H1 (cell line): ENCODE results near the gene INAFM2. TPM values are rescaled to one million over a fixed set of nuclear protein-coding genes. Genes with fewer than 3 reads are reported as not detected.

ENCODE experiments used
- CTCF ChIA-PET: fragments of 300-600 bp; sonication (Branson Sonifier 250); formaldehyde crosslinking; loops from one replicate; lab custom pipeline; 2021; ENCODE audit not compliant: partially characterized antibody; lab: Charles Lee
- POLR2A ChIA-PET: fragments of 300-600 bp; sonication (Branson Sonifier 250); formaldehyde crosslinking; loops from one replicate; lab custom pipeline; 2021; ENCODE audit warnings: inconsistent platforms; ENCODE audit not compliant: partially characterized antibody; lab: Charles Lee
- DNase-seq, 2 experiments: peaks; one replicate each; pipeline versions ENCODE4 v3.0.0 to v3.0.0-alpha.2; 2010 to 2022; ENCODE audit warnings: low spot score in 2 of 2, low read depth in 1 of 2, mixed read lengths in 1 of 2
- FAIRE-seq: peaks from 2 replicates; lab custom pipeline; 2011; peaks lifted over from hg19 to GRCh38; lab: Jason Lieb, UNC
- H2AFZ ChIP-seq: 2 replicates; pipeline ENCODE4 v1.8.1; 2012; ENCODE audit warnings: low read length, inconsistent platforms
- H2AK5ac ChIP-seq: 2 replicates; pipeline ENCODE4 v1.6.1; 2013; ENCODE audit warnings: low read depth, low read length
- H2BK120ac ChIP-seq: replicated peaks from 2 replicates; pipeline ENCODE3; 2013; ENCODE audit warnings: low read depth, low read length, inconsistent platforms
- H2BK12ac ChIP-seq: 2 replicates; pipeline ENCODE4 v1.6.1; 2013; ENCODE audit warnings: low read depth, low read length
- H2BK15ac ChIP-seq: 2 replicates; pipeline ENCODE4 v1.6.1; 2013; ENCODE audit warnings: low read length
- H2BK20ac ChIP-seq: 2 replicates; pipeline ENCODE4 v1.6.1; 2013; ENCODE audit warnings: low read length
- H2BK5ac ChIP-seq: 2 replicates; pipeline ENCODE4 v1.6.1; 2013; ENCODE audit warnings: low read depth, low read length
- H3K14ac ChIP-seq: 2 replicates; pipeline ENCODE4 v1.6.1; 2013; ENCODE audit warnings: inconsistent platforms; ENCODE audit not compliant: insufficient read length
- H3K18ac ChIP-seq: 2 replicates; pipeline ENCODE4 v1.6.1; 2013; ENCODE audit warnings: low read length; ENCODE audit errors: extremely low read depth
- H3K23ac ChIP-seq: 2 replicates; pipeline ENCODE4 v1.6.1; 2013; ENCODE audit warnings: inconsistent platforms; ENCODE audit not compliant: insufficient read length
- H3K23me2 ChIP-seq: 2 replicates; pipeline ENCODE4 v1.6.1; 2013; ENCODE audit warnings: low read depth, low read length
- H3K27ac ChIP-seq: 2 replicates; pipeline ENCODE4 v1.6.1; 2011; ENCODE audit warnings: low read depth, low read length, inconsistent platforms
- H3K27me3 ChIP-seq, 4 experiments: replicated peaks in 1 of 4; 1 replicate in 1 of 4; 2 replicates in 3 of 4; pipeline versions ENCODE4 v1.6.1 to v1.8.1; 2011 to 2013; ENCODE audit warnings: low read length in 3 of 4, mild to moderate bottlenecking in 3 of 4, inconsistent platforms in 2 of 4, mixed read lengths in 2 of 4, moderate library complexity in 1 of 4; ENCODE audit not compliant: control insufficient read depth in 3 of 4, insufficient read depth in 3 of 4; ENCODE audit errors: extremely low read depth in 1 of 4
- H3K36me3 ChIP-seq, 4 experiments: 2 replicates each; pipeline versions ENCODE4 v1.6.1 to v1.8.1; 2011 to 2013; ENCODE audit warnings: mild to moderate bottlenecking in 4 of 4, low read length in 3 of 4, moderate library complexity in 2 of 4, control low read depth in 1 of 4, inconsistent platforms in 1 of 4; ENCODE audit not compliant: insufficient read depth in 4 of 4, control insufficient read depth in 2 of 4
- H3K4ac ChIP-seq: replicated peaks from 2 replicates; pipeline ENCODE3; 2013; ENCODE audit warnings: low read length, low read depth, mixed read lengths, inconsistent platforms; ENCODE audit not compliant: insufficient read length
- H3K4me1 ChIP-seq, 4 experiments: replicated peaks in 1 of 4; 1 replicate in 1 of 4; 2 replicates in 3 of 4; pipeline versions ENCODE4 v1.6.1 to v1.8.1; 2011 to 2013; ENCODE audit warnings: low read length in 3 of 4, inconsistent platforms in 2 of 4, mixed read lengths in 1 of 4; ENCODE audit not compliant: insufficient read depth in 4 of 4, control insufficient read depth in 3 of 4
- H3K4me2 ChIP-seq, 2 experiments: 2 replicates each; pipeline versions ENCODE4 v1.6.1 to v1.8.1; 2011 to 2013; ENCODE audit warnings: low read depth in 2 of 2, low read length in 2 of 2, control low read depth in 1 of 2, inconsistent platforms in 1 of 2, mild to moderate bottlenecking in 1 of 2; ENCODE audit not compliant: insufficient read depth in 1 of 2
- H3K4me3 ChIP-seq, 4 experiments: fragments of 200-600, 300-600 bp in 1 of 4; sonication (generic), shearing (Covaris generic), sonication (Bioruptor Twin) in 1 of 4; 2 replicates each; pipeline versions ENCODE4 v1.5.1 to v1.8.1; 2011 to 2016; ENCODE audit warnings: low read length in 4 of 4, low read depth in 3 of 4, control low read depth in 2 of 4, inconsistent platforms in 2 of 4, mild to moderate bottlenecking in 2 of 4, mixed read lengths in 1 of 4, moderate library complexity in 1 of 4; ENCODE audit not compliant: insufficient read depth in 2 of 4; ENCODE audit errors: extremely low read depth in 1 of 4
- H3K56ac ChIP-seq: replicated peaks from 2 replicates; pipeline ENCODE3; 2013; ENCODE audit warnings: low read depth, mild to moderate bottlenecking, mixed read lengths, low read length, inconsistent platforms; ENCODE audit not compliant: insufficient read length
- H3K79me1 ChIP-seq: 2 replicates; pipeline ENCODE4 v1.6.1; 2013; ENCODE audit warnings: low read depth, low read length, control low read depth
- H3K79me2 ChIP-seq, 2 experiments: 2 replicates each; pipeline versions ENCODE4 v1.6.1 to v1.8.1; 2012 to 2013; ENCODE audit warnings: low read length in 2 of 2, mild to moderate bottlenecking in 2 of 2, inconsistent platforms in 1 of 2; ENCODE audit not compliant: insufficient read depth in 2 of 2, control insufficient read depth in 1 of 2
- H3K9ac ChIP-seq, 4 experiments: replicated peaks in 1 of 4; 1 replicate in 1 of 4; 2 replicates in 3 of 4; pipeline versions ENCODE4 v1.6.1 to v1.8.1; 2011 to 2013; ENCODE audit warnings: low read depth in 3 of 4, low read length in 3 of 4, control low read depth in 2 of 4, mild to moderate bottlenecking in 2 of 4, moderate library complexity in 2 of 4, inconsistent platforms in 1 of 4; ENCODE audit errors: extremely low read depth in 1 of 4
- H3K9me3 ChIP-seq, 2 experiments: 2 replicates each; pipeline versions ENCODE4 v1.6.1 to v1.8.1; 2012 to 2013; ENCODE audit warnings: mild to moderate bottlenecking in 2 of 2, moderate library complexity in 2 of 2, control low read depth in 1 of 2, inconsistent platforms in 1 of 2, low read depth in 1 of 2, low read length in 1 of 2, mixed read lengths in 1 of 2; ENCODE audit not compliant: insufficient read depth in 2 of 2
- H4K20me1 ChIP-seq, 2 experiments: replicated peaks in 1 of 2; 2 replicates each; pipeline versions ENCODE3 to v1.8.1; 2011 to 2013; ENCODE audit warnings: inconsistent platforms in 2 of 2, low read length in 2 of 2, mild to moderate bottlenecking in 1 of 2; ENCODE audit not compliant: insufficient read depth in 2 of 2, control insufficient read depth in 1 of 2
- H4K5ac ChIP-seq: 2 replicates; pipeline ENCODE4 v1.6.1; 2013; ENCODE audit warnings: low read length, low read depth, mixed read lengths, inconsistent platforms; ENCODE audit not compliant: insufficient read length
- H4K8ac ChIP-seq: 2 replicates; pipeline ENCODE4 v1.8.0; 2013; ENCODE audit warnings: mild to moderate bottlenecking, moderate library complexity, low read length, inconsistent platforms; ENCODE audit not compliant: insufficient read depth; ENCODE audit errors: extremely low read depth
- H4K91ac ChIP-seq: replicated peaks from 2 replicates; pipeline ENCODE3; 2013; ENCODE audit warnings: low read length, mixed read lengths, inconsistent platforms; ENCODE audit not compliant: insufficient read length
- BRCA1 ChIP-seq: IDR thresholded peaks from 2 replicates; pipeline ENCODE4 v1.6.1; 2012; ENCODE audit warnings: low read depth, low read length, improper control_type of control experiment
- CEBPB ChIP-seq: IDR thresholded peaks from 2 replicates; pipeline ENCODE4 v1.6.1; 2012; ENCODE audit warnings: low read depth, low read length
- CHD2 ChIP-seq: IDR thresholded peaks from 2 replicates; pipeline ENCODE4 v1.6.1; 2012; ENCODE audit warnings: low read length, improper control_type of control experiment
- E2F6 ChIP-seq: IDR thresholded peaks from 2 replicates; pipeline ENCODE4 v1.6.1; 2012; ENCODE audit warnings: inconsistent platforms
- GABPA ChIP-seq: IDR thresholded peaks from 2 replicates; pipeline ENCODE4 v1.6.1; 2011; ENCODE audit warnings: mild to moderate bottlenecking, low read length, moderate library complexity, borderline replicate concordance; ENCODE audit not compliant: insufficient read depth
- HDAC6 ChIP-seq: IDR thresholded peaks from one replicate; pipeline ENCODE4 v1.7.1; 2012; ENCODE audit warnings: low read depth, mild to moderate bottlenecking, inconsistent platforms, low read length, moderate library complexity
- SIN3A ChIP-seq, 2 experiments: IDR thresholded peaks in 1 of 2; conservative IDR thresholded peaks in 1 of 2; 2 replicates each; pipeline ENCODE4 v1.6.1; 2011 to 2012; ENCODE audit warnings: low read length in 2 of 2, improper control_type of control experiment in 1 of 2, low read depth in 1 of 2, mild to moderate bottlenecking in 1 of 2
- SIRT6 ChIP-seq: IDR thresholded peaks from one replicate; pipeline ENCODE4 v1.7.1; 2012; ENCODE audit warnings: low read length, inconsistent platforms
- SP2 ChIP-seq: IDR thresholded peaks from 2 replicates; pipeline ENCODE4 v1.6.1; 2012; ENCODE audit warnings: mild to moderate bottlenecking, low read length, inconsistent platforms
- SP4 ChIP-seq: IDR thresholded peaks from 2 replicates; pipeline ENCODE4 v1.6.1; 2012; ENCODE audit warnings: low read length, inconsistent platforms
- TAF1 ChIP-seq: IDR thresholded peaks from 2 replicates; pipeline ENCODE4 v1.6.1; 2011; ENCODE audit warnings: mild to moderate bottlenecking, low read depth, low read length
- TAF7 ChIP-seq: optimal IDR thresholded peaks from 2 replicates; pipeline ENCODE3; 2011; ENCODE audit warnings: low read depth, mild to moderate bottlenecking, inconsistent platforms, low read length, moderate library complexity, borderline replicate concordance
- TEAD4 ChIP-seq: IDR thresholded peaks from 2 replicates; pipeline ENCODE4 v1.6.1; 2012; ENCODE audit warnings: low read depth, low read length, inconsistent platforms, mixed read lengths
- WGBS, 2 experiments: shearing (Covaris generic) in 1 of 2; methylation state at CpG; one replicate each; pipeline versions ENCODE4 v1.1.6 to v1.1.7; 2013 to 2015; ENCODE audit warnings: low lambda C conversion rate in 2 of 2, mixed read lengths in 2 of 2, inconsistent platforms in 1 of 2, low coverage in 1 of 2, missing lambda C conversion rate in 1 of 2; ENCODE audit not compliant: insufficient replicate concordance in 2 of 2, insufficient coverage in 1 of 2, insufficient read length in 1 of 2; ENCODE audit errors: extremely low coverage in 1 of 2, missing lambda C conversion rate in 1 of 2; 5-methylcytosine and 5-hydroxymethylcytosine counted together
- polyA plus RNA-seq, 7 experiments: library from polyadenylated mRNA; depleted of rRNA in 3 of 7; stranded (reverse) in 5 of 7; unstranded in 2 of 7; fragments of >200 nt in 5 of 7; fragments of 200-250 nt in 2 of 7; gene quantifications; 1 replicate in 5 of 7; 2 replicates in 1 of 7; 4 replicates in 1 of 7; pipeline versions ENCODE4 v1.2.1 to v1.2.3, GENCODE V29; 2011 to 2013; ENCODE audit warnings: missing spikeins in 2 of 7, mixed read lengths in 2 of 7
- total RNA-seq: library from RNA; stranded (reverse); fragmentation: NEBNext Ultra II Directional; extraction: Animal tissue kit (Norgen Biotek cat#: 25700); gene quantifications from 2 replicates; pipeline ENCODE4 v1.2.1, GENCODE V29; 2021

INAFM2 gene
- total and polyA plus RNA-seq, 2 of the 8 experiments (the other 6 are each of a cell fraction or from before 2014, with no cell fraction given): 15.3 to 35.1 TPM

GRCh38 chr15:40278026-40278425, 45.5 kb upstream of the INAFM2 start:
- Histone ChIP-seq H3K79me1 (no peaks in the 10 kb centered on the region), H3K27me3 (peaks cover 27 to 42% (median 34%) of the 10 kb centered on the region in 4 experiments), H3K4me3 (no peak overlapping the region), H2BK120ac (no peak overlapping the region), H2BK12ac (0 out of 2 replicates have a peak overlapping the region, but pooled peaks have one; percentile 27), H4K91ac (no peak overlapping the region), H4K20me1 (no peaks in the 10 kb centered on the region), H2BK15ac (peak overlapping the region; percentile 61; the same call in 1 of the 2 replicates), H3K56ac (no peak overlapping the region), H2AFZ (no peak overlapping the region), H3K4me1 (peaks cover 7 to 24% (median 16%) of the 10 kb centered on the region in 4 experiments), H3K14ac (no peak overlapping the region), H4K8ac (no peak overlapping the region), H3K36me3 (peaks cover 0 to 15% (median 0%) of the 10 kb centered on the region in 4 experiments; a peak in 1 of 8 replicates), H3K79me2 (no peaks in the 10 kb centered on the region), H3K23ac (no peak overlapping the region), H3K9ac (no peak overlapping the region), H2AK5ac (no peak overlapping the region), H3K4me2 (no peak overlapping the region), H3K4ac (no peak overlapping the region), H3K18ac (no peak overlapping the region), H3K9me3 (no peaks in the 10 kb centered on the region), H3K27ac (no peak overlapping the region), H2BK5ac (0 out of 2 replicates have a peak overlapping the region, but pooled peaks have one; percentile 52), H2BK20ac (no peak overlapping the region), H4K5ac (no peak overlapping the region), H3K23me2 (peaks cover 17% of the 10 kb centered on the region; the same call in 1 of the 2 replicates)
- WGBS, 2 experiments: 75% methylated on average over 10 of the region's 10 CpGs; no CpG with 5 or more reads in 1 of the 2 experiments
- DNase-seq (no peak), FAIRE-seq (no peak)
- CTCF ChIA-PET: interaction anchor here (1.4 to 27.9 kb wide), 10 partner anchors 14 to 240 kb away, joined by 3 to 1340 read pairs (median 134); partner anchors contain the start of genes CCDC9B, INAFM2, PAK6 and PLCB2
- POLR2A ChIA-PET: interaction anchor here (1.6 to 2.9 kb wide), 3 partner anchors 12 to 49 kb away, joined by 4 to 21 read pairs (median 5); no protein-coding TSS in a partner anchor
- TF ChIP-seq SP2 (no peak), TEAD4 (no peak), SIN3A (conservative IDR thresholded peaks at IDR 0.05 in 1 of 2, IDR thresholded peaks at IDR 0.05 in 1 of 2; ENCODE audit: low read depth in 1 of 2, low read length in 2 of 2) (no peak), TAF1 (no peak), SIRT6 (no peak), CEBPB (no peak), TAF7 (no peak), GABPA (no peak), SP4 (no peak), BRCA1 (no peak), CHD2 (no peak), E2F6 (no peak), HDAC6 (no peak)
